Measurements from ENCODE around the gene UBTD1.
"Not testable (repeated sequence)": the region's sequence is repeated elsewhere in the genome, so short reads cannot be mapped to it uniquely, and the experiment has no call there.

- TF ChIP-seq, protein P1, sequence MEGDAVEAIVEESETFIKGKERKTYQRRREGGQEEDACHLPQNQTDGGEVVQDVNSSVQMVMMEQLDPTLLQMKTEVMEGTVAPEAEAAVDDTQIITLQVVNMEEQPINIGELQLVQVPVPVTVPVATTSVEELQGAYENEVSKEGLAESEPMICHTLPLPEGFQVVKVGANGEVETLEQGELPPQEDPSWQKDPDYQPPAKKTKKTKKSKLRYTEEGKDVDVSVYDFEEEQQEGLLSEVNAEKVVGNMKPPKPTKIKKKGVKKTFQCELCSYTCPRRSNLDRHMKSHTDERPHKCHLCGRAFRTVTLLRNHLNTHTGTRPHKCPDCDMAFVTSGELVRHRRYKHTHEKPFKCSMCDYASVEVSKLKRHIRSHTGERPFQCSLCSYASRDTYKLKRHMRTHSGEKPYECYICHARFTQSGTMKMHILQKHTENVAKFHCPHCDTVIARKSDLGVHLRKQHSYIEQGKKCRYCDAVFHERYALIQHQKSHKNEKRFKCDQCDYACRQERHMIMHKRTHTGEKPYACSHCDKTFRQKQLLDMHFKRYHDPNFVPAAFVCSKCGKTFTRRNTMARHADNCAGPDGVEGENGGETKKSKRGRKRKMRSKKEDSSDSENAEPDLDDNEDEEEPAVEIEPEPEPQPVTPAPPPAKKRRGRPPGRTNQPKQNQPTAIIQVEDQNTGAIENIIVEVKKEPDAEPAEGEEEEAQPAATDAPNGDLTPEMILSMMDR (IDR thresholded peaks at IDR 0.05), result not testable (repeated sequence)
- TF ChIP-seq EP300, POLR2A, POLR2AphosphoS5 (IDR thresholded peaks at IDR 0.05): not testable (repeated sequence)
Measured at GRCh38 chr10:97479410-97479809, 19.3 kb upstream of the UBTD1 start.
